Measurements from ENCODE around the gene CCDC201.

GRCh38 chr7:45878457-45879144 lies 5.7 kb upstream of the CCDC201 start:
- TF ChIP-seq CTCF (IDR thresholded peaks at IDR 0.05; ENCODE audit: low read length): no peak
- TF ChIP-seq EZH2 (optimal IDR thresholded peaks at IDR 0.05; ENCODE audit: low read depth, low read length): no peak
